Measurements from ENCODE around the gene OR8H2.

- TF ChIP-seq POLR2A (IDR thresholded peaks at IDR 0.05): no peak
- TF ChIP-seq CTCF (IDR thresholded peaks at IDR 0.05): no peak
Observed at GRCh38 chr11:56103210-56103737, at the start of gene OR8H2.

Data from prostate gland (tissue), 2 donors.